IMR-90 (cell line): Measurements from ENCODE around the gene TGDS. TPM values are rescaled to one million over a fixed set of nuclear protein-coding genes. Genes with fewer than 3 reads are reported as not detected.

Source experiments
- ATAC-seq: fragments of 200-7000 bp; cut with Tn5 transposase; 2 replicates; pipeline ENCODE4 v1.9.1; 2020; ENCODE audit warnings: low read depth, mild to moderate bottlenecking, moderate library complexity
- BruUV-seq: library from RNA; stranded (reverse); fragments of 400-500 nt; replicated peaks from 2 replicates; lab custom pipeline; 2021; lab: Mats Ljungman, UMichigan
- CTCF ChIA-PET: fragments of 300-600 bp; formaldehyde crosslinking; extraction: SDS; loops from one replicate; lab custom pipeline; 2021; ENCODE audit warnings: antibody characterized with exemption; lab: Yijun Ruan, JAX
- POLR2A ChIA-PET: fragments of 300-600 bp; sonication (Branson Sonifier 250); formaldehyde crosslinking; loops from one replicate; lab custom pipeline; 2022; ENCODE audit warnings: antibody characterized with exemption; ENCODE audit not compliant: unreplicated experiment; lab: Charles Lee
- DNase-seq: peaks from one replicate; pipeline ENCODE4 v3.0.0; 2013
- H2AFZ ChIP-seq: replicated peaks from 2 replicates; pipeline ENCODE3; 2013; ENCODE audit warnings: low read length, mild to moderate bottlenecking; ENCODE audit not compliant: poor library complexity
- H2AK5ac ChIP-seq: 2 replicates; pipeline ENCODE4 v1.6.1; 2013; ENCODE audit warnings: low read depth, low read length, inconsistent platforms
- H2AK9ac ChIP-seq: replicated peaks from 2 replicates; pipeline ENCODE3; 2013; ENCODE audit warnings: mild to moderate bottlenecking, low read depth, low read length, moderate library complexity; ENCODE audit not compliant: poor library complexity
- H2BK120ac ChIP-seq: 2 replicates; pipeline ENCODE4 v1.6.1; 2013; ENCODE audit warnings: low read depth, low read length, inconsistent platforms
- H2BK15ac ChIP-seq: 3 replicates; pipeline ENCODE4 v1.6.1; 2013; ENCODE audit warnings: low read depth, low read length, inconsistent platforms
- H2BK20ac ChIP-seq: 2 replicates; pipeline ENCODE4 v1.6.1; 2013; ENCODE audit warnings: low read depth, mild to moderate bottlenecking, inconsistent platforms, low read length, moderate library complexity
- H2BK5ac ChIP-seq: 2 replicates; pipeline ENCODE4 v1.6.1; 2013; ENCODE audit warnings: mild to moderate bottlenecking, low read depth, low read length, inconsistent platforms; ENCODE audit not compliant: poor library complexity, severe bottlenecking
- H3K14ac ChIP-seq: replicated peaks from 2 replicates; pipeline ENCODE4 v1.6.1; 2013; ENCODE audit warnings: low read depth, low read length, inconsistent platforms
- H3K18ac ChIP-seq: 2 replicates; pipeline ENCODE4 v1.6.1; 2013; ENCODE audit warnings: low read depth, low read length, control low read depth
- H3K23ac ChIP-seq: 2 replicates; pipeline ENCODE4 v1.6.1; 2013; ENCODE audit warnings: low read depth, low read length, inconsistent platforms
- H3K27ac ChIP-seq: 2 replicates; pipeline ENCODE4 v1.5.1; 2013; ENCODE audit warnings: mild to moderate bottlenecking, control low read depth, low read length; ENCODE audit not compliant: insufficient read depth
- H3K27me3 ChIP-seq: 2 replicates; pipeline ENCODE4 v1.6.1; 2013; ENCODE audit warnings: low read length; ENCODE audit not compliant: control insufficient read depth, insufficient read depth
- H3K36me3 ChIP-seq: 2 replicates; pipeline ENCODE4 v1.6.1; 2013; ENCODE audit warnings: low read length, mixed read lengths; ENCODE audit not compliant: control insufficient read depth, insufficient read depth
- H3K4ac ChIP-seq: 2 replicates; pipeline ENCODE4 v1.6.1; 2013; ENCODE audit warnings: low read depth, low read length, inconsistent platforms
- H3K4me1 ChIP-seq: 2 replicates; pipeline ENCODE4 v1.6.1; 2013; ENCODE audit warnings: low read length, mixed read lengths; ENCODE audit not compliant: control insufficient read depth, insufficient read depth
- H3K4me2 ChIP-seq: 2 replicates; pipeline ENCODE4 v1.6.1; 2013; ENCODE audit warnings: low read depth, mild to moderate bottlenecking, control low read depth, low read length, moderate library complexity
- H3K4me3 ChIP-seq: 2 replicates; pipeline ENCODE4 v1.5.1; 2013; ENCODE audit warnings: low read depth, mild to moderate bottlenecking, control low read depth, low read length, moderate library complexity; ENCODE audit not compliant: insufficient read depth
- H3K56ac ChIP-seq: 2 replicates; pipeline ENCODE4 v1.6.1; 2013; ENCODE audit warnings: low read length, inconsistent platforms; ENCODE audit not compliant: insufficient read depth; ENCODE audit errors: extremely low read depth
- H3K79me1 ChIP-seq, 2 experiments: 2 replicates each; pipeline ENCODE4 v1.6.1; 2013; ENCODE audit warnings: low read length in 2 of 2, inconsistent platforms in 1 of 2, low read depth in 1 of 2
- H3K9ac ChIP-seq: 2 replicates; pipeline ENCODE4 v1.6.1; 2013; ENCODE audit warnings: low read depth, low read length, control low read depth
- H3K9me1 ChIP-seq: 2 replicates; pipeline ENCODE4 v1.6.1; 2013; ENCODE audit warnings: low read length, inconsistent platforms; ENCODE audit not compliant: insufficient read depth
- H3K9me3 ChIP-seq: 2 replicates; pipeline ENCODE4 v1.6.1; 2013; ENCODE audit warnings: low read length; ENCODE audit not compliant: control insufficient read depth, insufficient read depth
- H4K20me1 ChIP-seq: 2 replicates; pipeline ENCODE4 v1.6.1; 2013; ENCODE audit warnings: low read length, inconsistent platforms; ENCODE audit not compliant: insufficient read depth
- H4K5ac ChIP-seq: 2 replicates; pipeline ENCODE4 v1.6.1; 2013; ENCODE audit warnings: mild to moderate bottlenecking, low read depth, low read length, control low read depth
- H4K8ac ChIP-seq, 2 experiments: 2 replicates each; pipeline ENCODE4 v1.6.1; 2013; ENCODE audit warnings: low read depth in 2 of 2, low read length in 2 of 2, control low read depth in 1 of 2, inconsistent platforms in 1 of 2
- H4K91ac ChIP-seq: 2 replicates; pipeline ENCODE4 v1.6.1; 2013; ENCODE audit warnings: low read depth, low read length, inconsistent platforms; ENCODE audit not compliant: insufficient read depth
- RAD21 ChIP-seq: IDR thresholded peaks from 2 replicates; pipeline ENCODE4 v1.6.1; 2012; ENCODE audit warnings: low read length, improper control_type of control experiment
- SMC3 ChIP-seq: fragments of 150-350 bp; IDR thresholded peaks from 2 replicates; pipeline ENCODE4 v1.6.1; 2016; ENCODE audit warnings: low read depth, mild to moderate bottlenecking, antibody characterized with exemption, low read length, moderate library complexity
- WGBS, 2 experiments: methylation state at CpG; one replicate each; pipeline versions ENCODE4 v1.1.5 to v1.1.7; 2013; ENCODE audit warnings: missing lambda C conversion rate in 2 of 2; ENCODE audit not compliant: insufficient read length in 1 of 2; ENCODE audit errors: extremely low coverage in 2 of 2; 5-methylcytosine and 5-hydroxymethylcytosine counted together
- dilution Hi-C: fragments of 300-500 bp; cut with HindIII; formaldehyde crosslinking; loops from one replicate; pipeline ENCODE4 v1.14.3; 2018; ENCODE audit warnings: low sequenced_read_pairs; ENCODE audit not compliant: unreplicated experiment
- in situ Hi-C: fragments of 300-500 bp; cut with MboI; formaldehyde crosslinking; loops from 3 replicates; pipeline ENCODE4 v1.14.3; 2019; ENCODE audit warnings: low sequenced_read_pairs, inconsistent platforms, mixed read lengths
- intact Hi-C: fragments of 100-400 bp; cut with micrococcal nuclease; formaldehyde crosslinking; loops from 2 replicates; pipeline ENCODE4 v1.10.0; 2022
- polyA plus RNA-seq, 3 experiments: library from polyadenylated mRNA; depleted of rRNA; stranded (reverse); fragments of >200 nt; gene quantifications; 2 replicates each; pipeline ENCODE4 v1.2.3, GENCODE V29; 2012; ENCODE audit warnings: low replicate concordance in 1 of 3
- total RNA-seq: library from RNA; depleted of rRNA; stranded (reverse); fragments of >200 nt; gene quantifications from 2 replicates; pipeline ENCODE4 v1.2.3, GENCODE V29; 2012
- TF ChIP-seq, protein P1 (sequence below): fragments of 150-350 bp; IDR thresholded peaks from 2 replicates; pipeline ENCODE4 v1.6.1; 2016; ENCODE audit warnings: low read depth, mild to moderate bottlenecking, low read length, moderate library complexity, borderline replicate concordance

Gene TGDS
- total and polyA plus RNA-seq, 2 of the 4 experiments (the other 2 are of a cell fraction): 9.6 to 15.6 TPM

DNA sequence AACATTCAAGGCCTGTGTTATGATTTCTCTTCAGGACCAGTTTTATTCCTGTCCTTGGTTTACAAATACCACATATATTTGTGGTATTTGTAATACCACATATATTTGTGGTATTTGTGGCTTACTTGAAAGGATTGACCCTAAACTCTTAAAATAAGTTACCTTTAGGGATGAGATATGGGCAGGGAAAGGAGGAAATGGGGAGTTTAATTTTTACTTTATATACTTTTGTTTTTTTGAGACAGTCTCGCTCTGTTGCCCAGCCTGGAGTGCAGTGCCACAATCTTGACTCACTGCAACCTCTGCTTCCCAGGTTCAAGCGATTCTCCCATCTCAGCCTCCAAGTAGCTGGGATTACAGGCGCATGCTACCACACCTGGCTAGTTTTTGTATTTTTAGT, 2.3 kb upstream of the TGDS start:
- TF ChIP-seq SMC3 (no peak), RAD21 (no peak)
- TF ChIP-seq, protein P1, sequence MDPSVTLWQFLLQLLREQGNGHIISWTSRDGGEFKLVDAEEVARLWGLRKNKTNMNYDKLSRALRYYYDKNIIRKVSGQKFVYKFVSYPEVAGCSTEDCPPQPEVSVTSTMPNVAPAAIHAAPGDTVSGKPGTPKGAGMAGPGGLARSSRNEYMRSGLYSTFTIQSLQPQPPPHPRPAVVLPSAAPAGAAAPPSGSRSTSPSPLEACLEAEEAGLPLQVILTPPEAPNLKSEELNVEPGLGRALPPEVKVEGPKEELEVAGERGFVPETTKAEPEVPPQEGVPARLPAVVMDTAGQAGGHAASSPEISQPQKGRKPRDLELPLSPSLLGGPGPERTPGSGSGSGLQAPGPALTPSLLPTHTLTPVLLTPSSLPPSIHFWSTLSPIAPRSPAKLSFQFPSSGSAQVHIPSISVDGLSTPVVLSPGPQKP: no peak
- no peak overlapping the region for H3K9ac ChIP-seq
- H3K9me3 ChIP-seq: no peaks in the 10 kb centered on the region
- H3K4me3 ChIP-seq: no peak overlapping the region
- no peak overlapping the region for H2AK9ac ChIP-seq
- no peaks in the 10 kb centered on the region for H3K36me3 ChIP-seq
- in situ Hi-C loops: no loop called here
- 0 out of 2 replicates have a peak overlapping the region, but pooled peaks have one; percentile 95 for H2BK20ac ChIP-seq
- no peak overlapping the region for H2AK5ac ChIP-seq
- H3K23ac ChIP-seq: no peak overlapping the region
- H3K4me2 ChIP-seq: no peak overlapping the region
- intact Hi-C loops: no loop called here
- H3K79me1 ChIP-seq: peaks cover 25 to 35% of the 10 kb centered on the region in 2 experiments
- H2BK5ac ChIP-seq: peak overlapping the region; percentile 93
- no peak overlapping the region for H4K91ac ChIP-seq
- no peak overlapping the region for H3K18ac ChIP-seq
- no peak overlapping the region for H2AFZ ChIP-seq
- BruUV-seq: no TSS peak
- peak overlapping the region; percentile 77; the same call in 1 of the 2 replicates for H3K4ac ChIP-seq
- ATAC-seq (no peak), DNase-seq (peak; percentile 21)
- H3K4me1 ChIP-seq: peaks cover 11% of the 10 kb centered on the region
- no peak overlapping the region for H3K27ac ChIP-seq
- no CpG with 5 or more reads among the region's 3 CpGs for WGBS, 2 experiments
- no peaks in the 10 kb centered on the region for H3K27me3 ChIP-seq
- peak overlapping the region; percentile 95 for H2BK120ac ChIP-seq
- ChIA-PET POLR2A (no interaction called here), CTCF (no interaction called here)
- peaks cover 2% of the 10 kb centered on the region; the same call in 1 of the 2 replicates for H4K20me1 ChIP-seq
- no peak overlapping the region for H4K5ac ChIP-seq
- H3K56ac ChIP-seq: no peak overlapping the region
- no peak overlapping the region; the same call in 1 of the 2 replicates for H3K14ac ChIP-seq
- dilution Hi-C loops: no loop called here
- peaks cover 9% of the 10 kb centered on the region; the same call in 1 of the 2 replicates for H3K9me1 ChIP-seq
- H4K8ac ChIP-seq: peak overlapping the region in 1 of 2 experiments; percentile 91; a peak in 2 of 4 replicates
- no peak overlapping the region; the same call in 2 of the 3 replicates for H2BK15ac ChIP-seq
